Gastroesophageal sphincter (tissue), 3 donors: Measurements from ENCODE around the gene TDRD9.

Experiments used
- POLR2A ChIP-seq, 2 donors: fragments of 450-650 bp; IDR thresholded peaks; one replicate each; pipeline ENCODE4 v1.6.1; 2017; ENCODE audit warnings: antibody characterized with exemption in 2 of 2, mild to moderate bottlenecking in 2 of 2, moderate library complexity in 1 of 2
- TF ChIP-seq, protein P1 (sequence below), 4 experiments: fragments of 200-600 bp in 2 of 4; fragments of 450-650 bp in 2 of 4; sonication (generic) in 1 of 4; IDR thresholded peaks; one replicate each; pipeline ENCODE4 v1.5.1; 2017 to 2019; ENCODE audit warnings: antibody characterized with exemption in 4 of 4, mild to moderate bottlenecking in 2 of 4, moderate library complexity in 2 of 4

DNA sequence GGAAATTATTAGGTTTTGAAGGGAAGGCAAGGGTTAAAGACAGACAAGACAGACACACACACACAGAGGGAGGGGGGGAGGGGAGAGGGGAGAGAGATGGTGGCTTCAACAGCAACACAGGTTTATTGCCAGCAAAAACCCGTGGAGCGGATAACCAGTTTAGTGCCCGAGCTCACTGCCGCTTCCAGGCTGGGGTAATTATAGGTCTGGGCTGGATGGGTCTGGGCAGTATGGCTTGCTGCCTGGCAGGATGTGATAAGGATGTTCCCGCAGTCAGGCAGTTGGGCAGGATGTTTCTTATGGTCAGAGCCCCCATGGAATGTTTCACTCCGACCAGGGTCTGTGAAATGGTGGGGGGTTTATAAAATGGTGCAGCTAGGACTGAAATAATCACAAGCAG is 4.4 kb upstream of the TDRD9 start:
- TF ChIP-seq, protein P1, sequence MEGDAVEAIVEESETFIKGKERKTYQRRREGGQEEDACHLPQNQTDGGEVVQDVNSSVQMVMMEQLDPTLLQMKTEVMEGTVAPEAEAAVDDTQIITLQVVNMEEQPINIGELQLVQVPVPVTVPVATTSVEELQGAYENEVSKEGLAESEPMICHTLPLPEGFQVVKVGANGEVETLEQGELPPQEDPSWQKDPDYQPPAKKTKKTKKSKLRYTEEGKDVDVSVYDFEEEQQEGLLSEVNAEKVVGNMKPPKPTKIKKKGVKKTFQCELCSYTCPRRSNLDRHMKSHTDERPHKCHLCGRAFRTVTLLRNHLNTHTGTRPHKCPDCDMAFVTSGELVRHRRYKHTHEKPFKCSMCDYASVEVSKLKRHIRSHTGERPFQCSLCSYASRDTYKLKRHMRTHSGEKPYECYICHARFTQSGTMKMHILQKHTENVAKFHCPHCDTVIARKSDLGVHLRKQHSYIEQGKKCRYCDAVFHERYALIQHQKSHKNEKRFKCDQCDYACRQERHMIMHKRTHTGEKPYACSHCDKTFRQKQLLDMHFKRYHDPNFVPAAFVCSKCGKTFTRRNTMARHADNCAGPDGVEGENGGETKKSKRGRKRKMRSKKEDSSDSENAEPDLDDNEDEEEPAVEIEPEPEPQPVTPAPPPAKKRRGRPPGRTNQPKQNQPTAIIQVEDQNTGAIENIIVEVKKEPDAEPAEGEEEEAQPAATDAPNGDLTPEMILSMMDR (IDR thresholded peaks at IDR 0.05), result no peak
- no peak for TF ChIP-seq POLR2A (IDR thresholded peaks at IDR 0.05)
